HL-60 (cell line): ENCODE results near the gene ATP11A.

Source experiments
- SPI1 ChIP-seq: IDR thresholded peaks from 2 replicates; pipeline ENCODE4 v1.6.1; 2012; ENCODE audit warnings: low read depth, mild to moderate bottlenecking, borderline replicate concordance
- TF ChIP-seq, protein P1 (sequence below): IDR thresholded peaks from one replicate; pipeline ENCODE4 v1.5.1; 2011; ENCODE audit warnings: low read length, control low read depth, inconsistent platforms; ENCODE audit not compliant: insufficient read depth

DNA sequence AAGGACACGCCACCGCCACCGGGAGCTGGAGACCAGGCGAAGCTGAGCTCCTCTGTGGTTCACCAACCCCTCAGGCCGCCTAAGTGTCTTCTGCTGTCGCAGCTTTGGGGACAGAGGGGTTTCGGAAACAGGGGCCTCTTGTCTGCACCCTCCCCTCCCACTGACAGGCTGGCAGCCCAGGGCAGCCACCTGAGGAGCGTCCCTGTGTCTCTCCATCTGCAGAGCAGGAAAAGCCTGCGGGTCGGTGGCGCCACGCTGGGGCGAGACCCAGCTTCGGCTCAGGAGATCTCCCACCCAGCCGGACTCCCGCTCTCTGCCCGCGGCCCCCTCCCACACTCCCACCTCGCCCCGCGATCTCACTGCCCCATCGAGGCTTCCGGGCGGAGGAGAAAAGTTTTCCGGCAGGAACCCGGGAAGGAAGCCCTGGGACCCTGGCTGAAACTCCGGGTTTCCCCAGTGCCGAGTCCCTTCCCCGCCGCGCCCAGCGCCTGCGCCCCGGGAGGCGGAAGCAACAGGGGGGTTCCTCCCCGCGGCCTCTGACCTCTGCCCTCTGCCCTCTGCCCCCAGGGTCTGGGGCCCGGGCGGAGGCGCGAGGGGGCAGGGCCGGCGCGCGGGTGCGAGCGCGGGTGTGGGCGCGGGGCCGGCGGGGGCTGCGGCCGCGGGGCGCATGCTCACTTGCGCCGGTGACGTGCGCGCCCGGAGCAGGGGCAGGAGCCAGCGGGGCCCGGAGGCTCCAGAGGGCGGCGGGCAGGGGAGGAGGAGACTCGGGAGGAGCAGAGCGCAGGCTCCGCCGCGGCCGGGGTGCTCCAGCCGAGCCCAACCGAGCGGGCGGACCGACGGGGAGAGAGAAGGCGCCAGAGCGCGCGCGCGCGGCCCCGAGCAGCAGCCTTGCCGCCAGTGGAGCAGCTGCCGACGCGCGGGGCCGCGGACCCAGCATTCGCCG, at the start of gene ATP11A:
- TF ChIP-seq, protein P1, sequence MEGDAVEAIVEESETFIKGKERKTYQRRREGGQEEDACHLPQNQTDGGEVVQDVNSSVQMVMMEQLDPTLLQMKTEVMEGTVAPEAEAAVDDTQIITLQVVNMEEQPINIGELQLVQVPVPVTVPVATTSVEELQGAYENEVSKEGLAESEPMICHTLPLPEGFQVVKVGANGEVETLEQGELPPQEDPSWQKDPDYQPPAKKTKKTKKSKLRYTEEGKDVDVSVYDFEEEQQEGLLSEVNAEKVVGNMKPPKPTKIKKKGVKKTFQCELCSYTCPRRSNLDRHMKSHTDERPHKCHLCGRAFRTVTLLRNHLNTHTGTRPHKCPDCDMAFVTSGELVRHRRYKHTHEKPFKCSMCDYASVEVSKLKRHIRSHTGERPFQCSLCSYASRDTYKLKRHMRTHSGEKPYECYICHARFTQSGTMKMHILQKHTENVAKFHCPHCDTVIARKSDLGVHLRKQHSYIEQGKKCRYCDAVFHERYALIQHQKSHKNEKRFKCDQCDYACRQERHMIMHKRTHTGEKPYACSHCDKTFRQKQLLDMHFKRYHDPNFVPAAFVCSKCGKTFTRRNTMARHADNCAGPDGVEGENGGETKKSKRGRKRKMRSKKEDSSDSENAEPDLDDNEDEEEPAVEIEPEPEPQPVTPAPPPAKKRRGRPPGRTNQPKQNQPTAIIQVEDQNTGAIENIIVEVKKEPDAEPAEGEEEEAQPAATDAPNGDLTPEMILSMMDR, result no peak
- no peak for TF ChIP-seq SPI1
